ENCODE data around the gene RBM27. TPM values are rescaled to one million over a fixed set of nuclear protein-coding genes. Genes with fewer than 3 reads are reported as not detected.

RBM27 gene
- total RNA-seq, 6 experiments from 2014 or later: 5.8 to 14.1 (median 9.8) TPM

- peaks cover 0 to 15% (median 7%) of the 10 kb centered on the region in 4 donors for H3K36me3 ChIP-seq
- no peak overlapping the region for H3K27ac ChIP-seq
- no peaks in the 10 kb centered on the region for H3K4me1 ChIP-seq
- no peaks in the 10 kb centered on the region for H3K9me3 ChIP-seq
- 88% methylated on average over 3 of the region's 3 CpGs for WGBS (ENCODE audit: insufficient coverage, low coverage, low lambda C conversion rate, missing lambda C conversion rate)
- H3K27me3 ChIP-seq: no peaks in the 10 kb centered on the region
- H3K4me3 ChIP-seq: no peak overlapping the region
- TF ChIP-seq CTCF (IDR thresholded peaks at IDR 0.05) (no peak), POLR2A (IDR thresholded peaks at IDR 0.05) (no peak)
- intact Hi-C loops (cut with DNase I): no loop called here
- DNase-seq (no peak), ATAC-seq (no peak)
Measured at GRCh38 chr5:146243247-146243646, 39.8 kb downstream of the RBM27 start.

DNA sequence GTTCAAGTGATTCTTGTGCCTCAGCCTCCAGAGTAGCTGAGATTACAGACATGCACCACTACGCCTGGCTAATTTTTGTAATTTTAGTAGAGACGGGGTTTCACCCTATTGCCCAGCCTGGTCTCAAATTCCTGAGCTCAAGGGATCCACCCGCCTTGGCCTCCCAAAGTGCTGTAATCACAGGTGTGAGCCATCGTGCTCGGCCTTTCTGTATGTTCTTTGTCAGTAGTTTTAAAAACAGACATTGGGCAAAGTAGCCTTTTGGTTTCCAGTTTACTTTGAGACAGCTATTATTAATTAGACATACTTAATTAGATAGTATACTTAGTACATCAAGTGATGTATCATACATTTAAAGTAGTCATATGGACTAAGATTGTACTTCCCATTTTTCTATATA, 45.2 kb downstream of the RBM27 start:
- Histone ChIP-seq H3K4me1 (no peaks in the 10 kb centered on the region), H3K4me3 (no peak overlapping the region), H3K36me3 (peaks cover 0 to 20% (median 9%) of the 10 kb centered on the region in 4 donors), H3K9me3 (no peaks in the 10 kb centered on the region), H3K27me3 (no peaks in the 10 kb centered on the region), H3K27ac (no peak overlapping the region)
- DNase-seq (no peak), ATAC-seq (no peak)
- TF ChIP-seq POLR2A (IDR thresholded peaks at IDR 0.05) (no peak), CTCF (IDR thresholded peaks at IDR 0.05) (no peak)
- intact Hi-C loops (cut with DNase I): no loop called here
- 95% methylated on average over 5 of the region's 5 CpGs for WGBS (ENCODE audit: insufficient coverage, low coverage, low lambda C conversion rate, missing lambda C conversion rate)

DNA sequence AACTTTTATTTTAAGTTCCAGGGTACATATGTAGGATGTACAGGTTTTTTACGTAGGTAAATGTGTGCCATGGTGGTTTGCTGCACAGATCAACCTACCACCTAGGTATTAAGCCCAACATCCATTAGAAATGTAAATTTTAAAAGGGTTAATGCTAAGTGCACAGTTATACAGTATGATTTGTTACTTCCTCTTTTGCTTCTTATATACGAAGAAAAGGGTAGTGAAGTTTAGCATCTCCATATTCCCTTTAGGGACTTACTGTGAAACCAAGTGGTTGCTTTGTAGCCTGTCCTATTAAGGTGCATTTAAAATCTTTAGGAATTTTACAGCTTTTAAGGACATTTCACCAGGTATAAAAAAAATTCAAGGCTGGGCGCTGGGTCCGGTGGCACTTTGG, 46.4 kb downstream of the RBM27 start:
- H3K4me3 ChIP-seq: no peak overlapping the region
- WGBS (ENCODE audit: insufficient coverage, low coverage, low lambda C conversion rate, missing lambda C conversion rate): 92% methylated on average over 4 of the region's 4 CpGs
- DNase-seq: no peak
- no peak for TF ChIP-seq POLR2A (IDR thresholded peaks at IDR 0.05)
- TF ChIP-seq CTCF (IDR thresholded peaks at IDR 0.05): no peak
- H3K4me1 ChIP-seq: no peaks in the 10 kb centered on the region
- no peak overlapping the region for H3K27ac ChIP-seq
- H3K9me3 ChIP-seq: no peaks in the 10 kb centered on the region
- ATAC-seq: no peak
- peaks cover 0 to 18% (median 6%) of the 10 kb centered on the region in 4 donors for H3K36me3 ChIP-seq
- intact Hi-C loops (cut with DNase I): no loop called here
- H3K27me3 ChIP-seq: no peaks in the 10 kb centered on the region

Small RNA genes lying within 50 kb of the gene (small RNA-seq; reads per million reads assigned to genes)
- 0 reads per million in 2 experiments for gene RNU7-180P

Other genes with a start within 250 kb of the RBM27 start
- not detected for gene PLAC8L1, start 98.0 kb upstream of the RBM27 start, total RNA-seq
- gene LARS1, start 21.0 kb upstream of the RBM27 start, total RNA-seq: 10 to 100 TPM; 17.6 to 35.3 (median 27.6) TPM
- under 1 TPM in 1 of 6 experiments, not detected in 5; 0.31 TPM for gene POU4F3, start 135.2 kb downstream of the RBM27 start, total RNA-seq
- 10 to 100 TPM in 5 of 6 experiments, 1 to 10 TPM in 1; 9.7 to 27.4 (median 18.4) TPM for gene TCERG1, start 243.7 kb downstream of the RBM27 start, total RNA-seq

All from right lobe of liver (tissue), 6 donors.